ENCODE data around the gene ABCC4. TPM values are rescaled to one million over a fixed set of nuclear protein-coding genes. Genes with fewer than 3 reads are reported as not detected.

ABCC4 gene
- total RNA-seq, 2 donors from 2014 or later: 119 to 144 TPM

- H3K9me3 Mint-ChIP-seq: no peaks in the 10 kb centered on the region
- no peak overlapping the region for H3K9ac ChIP-seq (ENCODE audit: extremely low read depth, low read length, poor library complexity, severe bottlenecking)
- peaks cover 4% of the 10 kb centered on the region for H3K4me1 ChIP-seq (ENCODE audit: control insufficient read depth, insufficient read depth, low read length)
- peak overlapping the region; percentile 58 for H3K27ac Mint-ChIP-seq
- no peak for TF ChIP-seq CTCF (conservative IDR thresholded peaks at IDR 0.05)
- no peaks in the 10 kb centered on the region for H3K27me3 ChIP-seq (ENCODE audit: control insufficient read depth, insufficient read depth, low read length, poor library complexity, severe bottlenecking)
- peaks cover 66% of the 10 kb centered on the region for H3K36me3 Mint-ChIP-seq (ENCODE audit: low read depth)
- H3K9me3 ChIP-seq (ENCODE audit: control insufficient read depth, low read length): no peaks in the 10 kb centered on the region
- no peak for DNase-seq
- H3K4me1 Mint-ChIP-seq: peaks cover 18% of the 10 kb centered on the region
- no peaks in the 10 kb centered on the region for H3K27me3 Mint-ChIP-seq (ENCODE audit: insufficient read depth)
- H3K4me3 ChIP-seq (ENCODE audit: low read length): no peak overlapping the region
- 87 to 88% methylated on average over 9 of the region's 9 CpGs for WGBS, 2 experiments (ENCODE audit: insufficient coverage in 1 of 2, insufficient read length in 1 of 2)
- peaks cover 37% of the 10 kb centered on the region for H3K36me3 ChIP-seq (ENCODE audit: control insufficient read depth, insufficient read depth, low read length)
- H3K27ac ChIP-seq (ENCODE audit: low read depth, low read length): no peak overlapping the region
- H3K4me3 Mint-ChIP-seq: no peak overlapping the region
Measured at GRCh38 chr13:95236774-95237173, 64.5 kb downstream of the ABCC4 start.

GRCh38 chr13:95235974-95236373 is 65.3 kb downstream of the ABCC4 start:
- Histone ChIP-seq H3K27me3 (ENCODE audit: control insufficient read depth, insufficient read depth, low read length, poor library complexity, severe bottlenecking) (no peaks in the 10 kb centered on the region), H3K4me3 (ENCODE audit: low read length) (no peak overlapping the region), H3K27ac (ENCODE audit: low read depth, low read length) (no peak overlapping the region), H3K9me3 (ENCODE audit: control insufficient read depth, low read length) (no peaks in the 10 kb centered on the region), H3K9ac (ENCODE audit: extremely low read depth, low read length, poor library complexity, severe bottlenecking) (no peak overlapping the region), H3K4me1 (ENCODE audit: control insufficient read depth, insufficient read depth, low read length) (peaks cover 4% of the 10 kb centered on the region), H3K36me3 (ENCODE audit: control insufficient read depth, insufficient read depth, low read length) (peaks cover 38% of the 10 kb centered on the region)
- H3K9me3 Mint-ChIP-seq: no peaks in the 10 kb centered on the region
- DNase-seq: no peak
- 75 to 82% methylated on average over 5 to 7 of the region's 7 CpGs for WGBS, 2 experiments (ENCODE audit: insufficient coverage in 1 of 2, insufficient read length in 1 of 2)
- H3K4me1 Mint-ChIP-seq: peaks cover 18% of the 10 kb centered on the region
- H3K27me3 Mint-ChIP-seq (ENCODE audit: insufficient read depth): no peaks in the 10 kb centered on the region
- H3K27ac Mint-ChIP-seq: peak overlapping the region; percentile 58
- peaks cover 67% of the 10 kb centered on the region for H3K36me3 Mint-ChIP-seq (ENCODE audit: low read depth)
- H3K4me3 Mint-ChIP-seq: peak overlapping the region; percentile 7
- no peak for TF ChIP-seq CTCF (conservative IDR thresholded peaks at IDR 0.05)

GRCh38 chr13:95235199-95235756 is 66.0 kb downstream of the ABCC4 start:
- 93 to 100% methylated on average over 1 to 3 of the region's 3 CpGs for WGBS, 2 experiments (ENCODE audit: insufficient coverage in 1 of 2, insufficient read length in 1 of 2)
- no peaks in the 10 kb centered on the region for H3K27me3 Mint-ChIP-seq (ENCODE audit: insufficient read depth)
- no peak overlapping the region for H3K4me3 Mint-ChIP-seq
- no peaks in the 10 kb centered on the region for H3K9me3 Mint-ChIP-seq
- H3K27ac ChIP-seq (ENCODE audit: low read depth, low read length): no peak overlapping the region
- H3K4me1 ChIP-seq (ENCODE audit: control insufficient read depth, insufficient read depth, low read length): peaks cover 4% of the 10 kb centered on the region
- H3K27ac Mint-ChIP-seq: peak overlapping the region; percentile 24
- peaks cover 18% of the 10 kb centered on the region for H3K4me1 Mint-ChIP-seq
- H3K9me3 ChIP-seq (ENCODE audit: control insufficient read depth, low read length): no peaks in the 10 kb centered on the region
- H3K4me3 ChIP-seq (ENCODE audit: low read length): no peak overlapping the region
- TF ChIP-seq CTCF (conservative IDR thresholded peaks at IDR 0.05): no peak
- H3K36me3 ChIP-seq (ENCODE audit: control insufficient read depth, insufficient read depth, low read length): peaks cover 43% of the 10 kb centered on the region
- peaks cover 70% of the 10 kb centered on the region for H3K36me3 Mint-ChIP-seq (ENCODE audit: low read depth)
- no peaks in the 10 kb centered on the region for H3K27me3 ChIP-seq (ENCODE audit: control insufficient read depth, insufficient read depth, low read length, poor library complexity, severe bottlenecking)
- DNase-seq: no peak
- no peak overlapping the region for H3K9ac ChIP-seq (ENCODE audit: extremely low read depth, low read length, poor library complexity, severe bottlenecking)
